Thyroid gland (tissue), 4 donors: ENCODE results near the gene CREG2. TPM values are rescaled to one million over a fixed set of nuclear protein-coding genes. Genes with fewer than 3 reads are reported as not detected.

Experiments used
- DNase-seq, 2 donors: peaks; one replicate each; pipeline ENCODE4 v3.0.0-alpha.2; 2019
- H3K27ac ChIP-seq, 3 donors: fragments of 200-600 bp; sonication (generic); 1 replicate in 2 of 3; 2 replicates in 1 of 3; pipeline ENCODE4 v1.5.1; 2016 to 2019; ENCODE audit warnings: mild to moderate bottlenecking in 1 of 3, moderate library complexity in 1 of 3
- H3K27me3 ChIP-seq: fragments of 200-600 bp; sonication (generic); one replicate; pipeline ENCODE4 v1.5.1; 2019
- H3K36me3 ChIP-seq, 2 donors: fragments of 200-600 bp; sonication (generic); one replicate each; pipeline ENCODE4 v1.5.1; 2016 to 2019
- H3K4me1 ChIP-seq, 2 donors: fragments of 200-600 bp; sonication (generic); one replicate each; pipeline ENCODE4 v1.5.1; 2017 to 2019
- H3K4me3 ChIP-seq, 3 donors: fragments of 200-600 bp; sonication (generic); replicated peaks in 1 of 3; 1 replicate in 2 of 3; 2 replicates in 1 of 3; pipeline ENCODE4 v1.5.1; 2016; ENCODE audit warnings: mild to moderate bottlenecking in 1 of 3
- H3K9me3 ChIP-seq: fragments of 200-600 bp; sonication (generic); one replicate; pipeline ENCODE4 v1.5.1; 2017
- CTCF ChIP-seq, 6 experiments: fragments of 200-600 bp in 3 of 6; fragments of 450-650 bp in 3 of 6; sonication (generic) in 3 of 6; IDR thresholded peaks; one replicate each; pipeline ENCODE4 v1.5.1; 2016 to 2019; ENCODE audit warnings: antibody characterized with exemption in 6 of 6, mild to moderate bottlenecking in 2 of 6, inconsistent platforms in 1 of 6, moderate library complexity in 1 of 6
- POLR2A ChIP-seq, 2 donors: fragments of 450-650 bp; IDR thresholded peaks; one replicate each; pipeline ENCODE4 v1.6.1; 2017; ENCODE audit warnings: antibody characterized with exemption in 2 of 2, mild to moderate bottlenecking in 2 of 2, moderate library complexity in 1 of 2
- WGBS, 2 donors: methylation state at CpG; one replicate each; pipeline ENCODE4 v1.1.5; 2017; 5-methylcytosine and 5-hydroxymethylcytosine counted together
- intact Hi-C: fragments of 100-400 bp; cut with DNase I; formaldehyde crosslinking; loops from one replicate; pipeline ENCODE4 v1.15.1; 2023
- total RNA-seq, 4 donors: library from RNA; depleted of rRNA; stranded (reverse); fragments of >200 nt; gene quantifications; one replicate each; pipeline ENCODE4 v1.2.3, GENCODE V29; 2016

Gene CREG2
- total RNA-seq, 4 donors from 2014 or later = not detected

- Histone ChIP-seq H3K4me3 (no peak overlapping the region), H3K4me1 (peaks cover 0 to 4% of the 10 kb centered on the region in 2 donors), H3K27me3 (no peaks in the 10 kb centered on the region), H3K27ac (no peak overlapping the region), H3K36me3 (no peaks in the 10 kb centered on the region), H3K9me3 (no peaks in the 10 kb centered on the region)
- DNase-seq = no peak
- intact Hi-C loops = no loop called here
- TF ChIP-seq CTCF (IDR thresholded peaks at IDR 0.05) (no peak), POLR2A (IDR thresholded peaks at IDR 0.05) (no peak)
- 94 to 95% methylated on average over 5 of the region's 5 CpGs for WGBS, 2 donors
These were observed 22.8 kb upstream of the CREG2 start for GRCh38 chr2:101410114-101410513.

GRCh38 chr2:101409699-101410098 is 22.4 kb upstream of the CREG2 start:
- no peak overlapping the region for H3K27ac ChIP-seq
- no peaks in the 10 kb centered on the region for H3K9me3 ChIP-seq
- intact Hi-C loops = no loop called here
- WGBS, 2 donors = 86% methylated on average over 5 of the region's 5 CpGs
- no peak for TF ChIP-seq CTCF (IDR thresholded peaks at IDR 0.05)
- no peak for TF ChIP-seq POLR2A (IDR thresholded peaks at IDR 0.05)
- DNase-seq = no peak
- H3K36me3 ChIP-seq = no peaks in the 10 kb centered on the region
- H3K27me3 ChIP-seq = no peaks in the 10 kb centered on the region
- peaks cover 0 to 4% of the 10 kb centered on the region in 2 donors for H3K4me1 ChIP-seq
- no peak overlapping the region for H3K4me3 ChIP-seq

- H3K4me1 ChIP-seq = peaks cover 0 to 4% of the 10 kb centered on the region in 2 donors
- WGBS, 2 donors = 35 to 41% methylated on average over 6 of the region's 6 CpGs
- H3K27me3 ChIP-seq = no peaks in the 10 kb centered on the region
- intact Hi-C loops = no loop called here
- no peaks in the 10 kb centered on the region for H3K36me3 ChIP-seq
- DNase-seq = peak; percentile 38 to 42
- no peak overlapping the region for H3K27ac ChIP-seq
- no peaks in the 10 kb centered on the region for H3K9me3 ChIP-seq
- TF ChIP-seq CTCF (IDR thresholded peaks at IDR 0.05) = no peak
- no peak for TF ChIP-seq POLR2A (IDR thresholded peaks at IDR 0.05)
- H3K4me3 ChIP-seq = no peak overlapping the region
These were observed 21.6 kb upstream of the CREG2 start for GRCh38 chr2:101408925-101409324.

GRCh38 chr2:101405351-101405899 is 18.1 kb upstream of the CREG2 start:
- H3K4me1 ChIP-seq = peaks cover 0 to 4% of the 10 kb centered on the region in 2 donors
- H3K36me3 ChIP-seq = no peaks in the 10 kb centered on the region
- H3K4me3 ChIP-seq = no peak overlapping the region
- intact Hi-C loops = no loop called here
- no peak overlapping the region for H3K27ac ChIP-seq
- no peaks in the 10 kb centered on the region for H3K9me3 ChIP-seq
- DNase-seq = no peak
- H3K27me3 ChIP-seq = no peaks in the 10 kb centered on the region
- TF ChIP-seq CTCF (IDR thresholded peaks at IDR 0.05) (no peak), POLR2A (IDR thresholded peaks at IDR 0.05) (no peak)
- WGBS, 2 donors = 74 to 83% methylated on average over 7 of the region's 7 CpGs

- no peak overlapping the region for H3K27ac ChIP-seq
- 98 to 100% methylated on average over 1 of the region's 1 CpG for WGBS, 2 donors
- H3K4me3 ChIP-seq = no peak overlapping the region
- TF ChIP-seq CTCF (IDR thresholded peaks at IDR 0.05) (no peak), POLR2A (IDR thresholded peaks at IDR 0.05) (no peak)
- no peaks in the 10 kb centered on the region for H3K27me3 ChIP-seq
- H3K36me3 ChIP-seq = no peaks in the 10 kb centered on the region
- intact Hi-C loops = no loop called here
- peaks cover 0 to 6% of the 10 kb centered on the region in 2 donors for H3K4me1 ChIP-seq
- no peak for DNase-seq
- no peaks in the 10 kb centered on the region for H3K9me3 ChIP-seq
These were observed 16.4 kb upstream of the CREG2 start for GRCh38 chr2:101403745-101404144.
